NCI-H510A treated with DMSO at 0.1 percent for 48 hours (cell line): ENCODE results near the gene DHX38.

Experiments
- DNase-seq: peaks from one replicate; lab custom pipeline; 2025; lab: John Stamatoyannopoulos, UW

DHX38 gene

GRCh38 chr16:72084445-72084844, 9.2 kb upstream of the DHX38 start:
- DNase-seq, result no peak

DNA sequence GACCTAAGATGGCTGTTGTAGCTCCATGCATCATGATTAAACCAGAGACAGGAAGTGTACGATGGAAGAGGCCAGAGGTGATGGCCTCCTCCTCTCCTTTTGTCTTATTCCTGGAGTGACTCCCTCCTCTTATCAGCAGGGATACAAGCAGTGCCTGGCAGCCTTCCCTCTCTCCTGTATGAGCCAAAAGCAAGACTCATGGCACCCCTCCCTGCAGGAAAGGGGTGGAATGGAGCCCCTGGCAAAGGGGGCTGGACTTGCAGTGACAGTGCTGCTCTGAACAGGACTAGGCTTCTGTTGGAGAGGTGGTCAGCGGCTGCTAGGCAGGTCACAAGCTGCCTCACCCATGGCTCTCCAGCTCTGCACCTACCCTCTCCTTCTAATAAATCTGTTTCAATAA, 8.6 kb upstream of the DHX38 start:
- DNase-seq, result no peak

GRCh38 chr16:72091217-72091616, 2.4 kb upstream of the DHX38 start:
- no peak for DNase-seq

GRCh38 chr16:72092832-72093447, 707 bp upstream of the DHX38 start:
- peak; percentile 9 for DNase-seq

GRCh38 chr16:72094266-72094610, 591 bp downstream of the DHX38 start:
- DNase-seq, result no peak

GRCh38 chr16:72098936-72099335, 5.3 kb downstream of the DHX38 start:
- no peak for DNase-seq

- DNase-seq, result peak; percentile 38
Observed at GRCh38 chr16:72099377-72099818, 5.8 kb downstream of the DHX38 start.

DNA sequence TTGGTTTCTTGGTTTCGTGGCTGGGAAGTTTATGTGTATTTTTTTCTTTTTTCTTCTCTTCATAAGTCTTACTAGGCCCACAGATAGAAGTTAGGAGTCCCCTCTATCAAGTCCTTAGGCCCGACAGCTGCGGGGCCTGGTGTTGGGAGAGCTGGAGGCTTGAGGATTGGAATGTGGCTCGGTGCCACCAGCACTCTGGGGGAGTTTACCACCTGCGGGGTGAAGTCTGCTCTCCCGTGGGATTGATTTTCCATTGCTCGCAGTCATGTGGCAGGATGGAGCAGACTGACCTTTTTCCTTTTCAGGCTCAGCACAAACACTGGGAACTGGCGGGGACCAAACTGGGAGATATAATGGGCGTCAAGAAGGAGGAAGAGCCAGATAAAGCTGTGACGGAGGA, 7.5 kb downstream of the DHX38 start:
- no peak for DNase-seq

DNA sequence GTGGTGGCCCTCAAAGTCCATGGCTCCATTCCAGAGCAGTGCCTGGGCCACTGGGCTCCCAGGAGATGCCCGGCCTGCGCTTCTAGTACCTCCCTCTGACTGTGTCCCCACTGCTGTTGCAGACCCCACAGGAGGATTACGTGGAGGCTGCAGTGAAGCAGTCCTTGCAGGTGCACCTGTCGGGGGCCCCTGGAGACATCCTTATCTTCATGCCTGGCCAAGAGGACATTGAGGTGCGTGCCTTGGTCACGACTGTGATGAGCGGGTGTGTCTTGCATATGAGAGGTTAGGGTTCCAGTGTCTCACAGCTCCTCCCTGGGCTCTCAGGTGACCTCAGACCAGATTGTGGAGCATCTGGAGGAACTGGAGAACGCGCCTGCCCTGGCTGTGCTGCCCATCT, 11.3 kb downstream of the DHX38 start:
- no peak for DNase-seq

DNA sequence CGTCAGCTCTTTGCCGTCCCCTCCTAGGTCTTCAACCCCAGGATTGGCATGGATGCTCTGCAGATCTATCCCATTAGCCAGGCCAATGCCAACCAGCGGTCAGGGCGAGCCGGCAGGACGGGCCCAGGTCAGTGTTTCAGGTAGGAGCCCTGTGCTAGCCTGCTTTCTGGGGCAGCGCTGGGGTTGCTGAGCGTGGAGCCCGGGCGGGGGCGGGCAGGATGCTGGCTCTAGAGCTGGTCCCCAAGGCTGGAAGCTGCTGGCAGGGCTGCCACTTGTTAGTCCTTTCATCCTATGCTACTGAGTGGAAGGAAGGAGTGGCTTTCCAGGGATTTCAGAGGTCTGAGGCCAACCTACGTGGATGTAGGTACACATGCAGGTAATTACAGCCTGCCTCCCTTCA, 12.3 kb downstream of the DHX38 start:
- no peak for DNase-seq

- no peak for DNase-seq
Observed at GRCh38 chr16:72107371-72107770, 13.7 kb downstream of the DHX38 start.

- DNase-seq, result no peak
Observed at GRCh38 chr16:72108353-72109102, 14.9 kb downstream of the DHX38 start.

GRCh38 chr16:72109300-72109699, 15.7 kb downstream of the DHX38 start:
- no peak for DNase-seq

DNA sequence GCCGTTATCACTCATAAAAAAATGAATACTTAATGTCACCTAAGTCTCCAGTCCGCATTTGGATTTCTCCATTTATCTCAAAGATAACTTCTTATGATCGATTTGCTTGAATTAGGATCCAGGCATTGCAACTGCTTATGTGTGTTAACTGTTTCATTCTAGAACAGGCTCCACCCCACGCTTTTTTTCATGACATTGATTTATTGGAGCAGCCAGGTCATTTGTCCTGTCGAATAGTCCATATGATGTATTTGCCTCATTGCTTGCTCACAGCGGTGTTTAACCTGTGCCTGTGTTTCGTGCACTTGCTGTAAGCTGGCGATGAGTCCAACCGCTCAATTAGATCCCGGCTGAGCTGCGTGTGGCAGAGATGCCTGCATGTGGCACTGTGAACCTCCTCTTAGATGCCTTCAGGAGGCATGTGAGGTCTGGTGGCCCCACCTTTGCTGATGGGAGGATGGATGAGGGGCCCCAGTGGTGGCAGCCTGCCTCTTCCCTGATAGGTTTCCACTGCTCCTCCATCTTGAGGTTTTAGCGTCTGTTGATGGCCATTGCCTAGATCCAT, 16.4 kb downstream of the DHX38 start:
- no peak for DNase-seq

DNA sequence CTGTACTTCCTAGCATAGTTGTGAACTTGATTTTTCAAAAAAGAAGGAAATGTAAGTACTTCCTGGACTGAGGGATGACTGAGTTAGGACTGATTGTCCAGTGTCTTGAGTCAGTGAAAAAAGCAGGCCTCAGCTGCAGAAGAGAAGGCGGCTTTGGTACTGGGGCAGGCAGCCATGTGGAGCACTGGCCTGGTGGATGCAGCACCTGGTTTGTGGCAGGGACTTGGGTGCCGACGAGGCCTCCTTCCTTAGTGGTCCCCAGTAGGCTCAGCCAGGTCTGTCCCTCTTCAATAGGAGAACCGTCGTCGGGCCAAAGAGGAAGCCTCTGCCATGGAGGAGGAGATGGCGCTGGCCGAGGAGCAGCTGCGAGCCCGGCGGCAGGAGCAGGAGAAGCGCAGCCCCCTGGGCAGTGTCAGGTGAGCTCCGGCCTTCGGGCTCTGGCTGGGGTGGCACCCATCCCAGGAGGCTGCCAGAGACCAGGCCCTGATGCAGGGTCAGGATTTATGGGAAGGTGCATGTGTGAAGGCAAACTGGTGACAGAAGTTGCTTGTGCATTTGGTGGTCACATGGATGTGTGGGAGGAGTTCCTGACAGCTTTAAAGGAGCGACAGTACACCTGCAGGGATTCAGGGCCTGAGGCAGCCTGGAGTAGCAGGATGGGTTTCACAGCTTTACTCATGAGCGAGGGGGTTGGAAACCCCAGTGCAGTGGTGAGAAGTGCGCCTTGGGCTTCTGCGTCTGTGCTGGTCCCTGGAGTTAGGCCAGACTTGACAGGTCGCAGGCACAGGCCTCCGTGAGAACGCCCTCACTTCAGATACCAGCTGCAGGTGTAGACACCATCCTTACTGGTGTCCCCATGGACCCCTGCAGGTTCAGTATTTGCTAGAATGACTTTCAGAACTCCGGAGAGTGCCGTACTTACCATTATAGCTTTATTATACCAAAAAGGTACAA, 17.3 kb downstream of the DHX38 start:
- DNase-seq, result no peak

GRCh38 chr16:72111657-72112451, 18.2 kb downstream of the DHX38 start:
- no peak for DNase-seq

DNA sequence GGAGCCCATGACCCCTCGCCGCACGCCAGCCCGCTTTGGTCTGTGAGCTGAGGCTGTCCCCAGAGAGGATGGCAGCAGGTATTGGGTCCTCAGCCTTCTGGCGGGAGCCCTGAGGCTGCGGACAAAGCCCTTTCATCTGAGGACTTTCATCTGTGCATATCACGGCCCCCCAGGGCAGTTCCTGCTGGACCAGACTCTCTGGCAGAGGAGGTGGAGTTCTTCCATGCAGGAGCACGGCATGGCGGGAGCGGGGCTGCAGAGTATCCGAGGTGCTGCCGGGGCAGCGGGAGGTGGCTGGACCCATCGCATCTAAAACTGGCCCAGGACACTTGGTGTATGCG, 18.8 kb downstream of the DHX38 start:
- no peak for DNase-seq

- DNase-seq, result no peak
Observed at GRCh38 chr16:72112906-72113615, 19.4 kb downstream of the DHX38 start.

GRCh38 chr16:72113616-72113945, 19.9 kb downstream of the DHX38 start:
- no peak for DNase-seq

- DNase-seq, result no peak
Observed at GRCh38 chr16:72120026-72120425, 26.4 kb downstream of the DHX38 start.

GRCh38 chr16:72122308-72122707, 28.7 kb downstream of the DHX38 start:
- no peak for DNase-seq
